ENCODE results near the gene UHMK1. TPM values are rescaled to one million over a fixed set of nuclear protein-coding genes. Genes with fewer than 3 reads are reported as not detected.

Gene UHMK1
- total RNA-seq, 1 experiment from 2014 or later = 75.1 TPM

DNA sequence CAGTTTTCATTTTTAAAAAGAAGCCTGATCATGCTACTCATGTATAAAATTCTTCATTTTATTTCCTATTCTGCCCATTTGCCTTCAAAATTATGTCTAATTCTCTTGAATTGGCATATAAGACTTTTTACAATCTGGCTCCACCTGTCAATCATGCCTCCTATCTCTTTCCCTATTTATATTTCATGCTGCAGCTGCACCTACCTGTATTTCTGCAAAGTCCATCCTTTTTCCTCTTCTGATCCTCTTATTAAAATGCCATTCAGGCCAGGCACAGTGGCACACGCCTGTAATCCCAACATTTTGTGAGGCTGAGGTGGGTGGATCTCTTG is 33.3 kb downstream of the UHMK1 start:
- CTCF ChIA-PET = no interaction called here
- no peaks in the 10 kb centered on the region for H3K9me2 ChIP-seq (ENCODE audit: insufficient read depth)

More for the DNA sequence above, 33.3 kb downstream of the UHMK1 start:
- Histone ChIP-seq H3K4me1 (ENCODE audit: control insufficient read depth in 1 of 2, insufficient read depth in 2 of 2, low read length in 2 of 2) (peaks cover 0 to 7% of the 10 kb centered on the region in 2 experiments; a peak in 1 of 4 replicates), H3K9ac (ENCODE audit: low read length) (no peak overlapping the region), H3K36me3 (ENCODE audit: control insufficient read depth in 1 of 2, insufficient read depth in 2 of 2, low read length in 2 of 2) (peaks cover 3 to 10% of the 10 kb centered on the region in 2 experiments; a peak in 2 of 4 replicates), H4K20me1 (ENCODE audit: insufficient read depth) (no peaks in the 10 kb centered on the region), H2AFZ (ENCODE audit: low read depth, low read length, poor library complexity, severe bottlenecking) (no peak overlapping the region), H3K79me2 (ENCODE audit: insufficient read depth, low read length) (peaks cover 7% of the 10 kb centered on the region), H3K9me3 (ENCODE audit: control insufficient read depth in 1 of 2, insufficient read depth in 1 of 2, low read depth in 1 of 2, low read length in 2 of 2) (no peaks in the 10 kb centered on the region), H3K27me3 (ENCODE audit: insufficient read depth, low read length) (no peaks in the 10 kb centered on the region), H3K27ac (ENCODE audit: low read depth, low read length) (no peak overlapping the region), H3K4me2 (ENCODE audit: low read length) (no peak overlapping the region), H3K4me3 (replicated peaks in 1 of 2; ENCODE audit: low read depth in 1 of 2, low read length in 2 of 2) (no peak overlapping the region)
- DNase-seq (ENCODE audit: low read depth, low spot score) (no peak), ATAC-seq (no peak)
- TF ChIP-seq SRF (IDR thresholded peaks at IDR 0.05; ENCODE audit: low read depth) (no peak), YY1 (IDR thresholded peaks at IDR 0.05; ENCODE audit: extremely low read depth, insufficient replicate concordance, low read depth, low read length) (no peak), CEBPB (IDR thresholded peaks at IDR 0.05; ENCODE audit: low read depth) (no peak), ZFX (IDR thresholded peaks at IDR 0.05) (no peak), JUND (IDR thresholded peaks at IDR 0.05) (no peak), ZNF274 (IDR thresholded peaks at IDR 0.05; ENCODE audit: low read depth, low read length) (no peak), SIN3A (IDR thresholded peaks at IDR 0.05; ENCODE audit: low read depth) (no peak), POLR2A (IDR thresholded peaks at IDR 0.05; ENCODE audit: borderline replicate concordance, extremely low read depth, insufficient read depth, insufficient read length) (no peak), RAD21 (IDR thresholded peaks at IDR 0.05; ENCODE audit: low read depth) (no peak), CBX3 (IDR thresholded peaks at IDR 0.05; ENCODE audit: low read depth) (no peak), FOSL1 (IDR thresholded peaks at IDR 0.05; ENCODE audit: low read depth) (no peak), POLR2AphosphoS5 (IDR thresholded peaks at IDR 0.05; ENCODE audit: low read depth, low read length) (no peak), ELF1 (IDR thresholded peaks at IDR 0.05; ENCODE audit: borderline replicate concordance, low read depth) (no peak), SP1 (IDR thresholded peaks at IDR 0.05; ENCODE audit: low read depth) (no peak), TCF7L2 (IDR thresholded peaks at IDR 0.05; ENCODE audit: borderline replicate concordance, extremely low read depth, insufficient read depth, insufficient read length) (no peak)
- TF ChIP-seq, protein P1, sequence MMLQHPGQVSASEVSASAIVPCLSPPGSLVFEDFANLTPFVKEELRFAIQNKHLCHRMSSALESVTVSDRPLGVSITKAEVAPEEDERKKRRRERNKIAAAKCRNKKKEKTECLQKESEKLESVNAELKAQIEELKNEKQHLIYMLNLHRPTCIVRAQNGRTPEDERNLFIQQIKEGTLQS (IDR thresholded peaks at IDR 0.05) = no peak
- TF ChIP-seq, protein P2, sequence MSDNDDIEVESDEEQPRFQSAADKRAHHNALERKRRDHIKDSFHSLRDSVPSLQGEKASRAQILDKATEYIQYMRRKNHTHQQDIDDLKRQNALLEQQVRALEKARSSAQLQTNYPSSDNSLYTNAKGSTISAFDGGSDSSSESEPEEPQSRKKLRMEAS (IDR thresholded peaks at IDR 0.05) = no peak
- TF ChIP-seq, protein P3, sequence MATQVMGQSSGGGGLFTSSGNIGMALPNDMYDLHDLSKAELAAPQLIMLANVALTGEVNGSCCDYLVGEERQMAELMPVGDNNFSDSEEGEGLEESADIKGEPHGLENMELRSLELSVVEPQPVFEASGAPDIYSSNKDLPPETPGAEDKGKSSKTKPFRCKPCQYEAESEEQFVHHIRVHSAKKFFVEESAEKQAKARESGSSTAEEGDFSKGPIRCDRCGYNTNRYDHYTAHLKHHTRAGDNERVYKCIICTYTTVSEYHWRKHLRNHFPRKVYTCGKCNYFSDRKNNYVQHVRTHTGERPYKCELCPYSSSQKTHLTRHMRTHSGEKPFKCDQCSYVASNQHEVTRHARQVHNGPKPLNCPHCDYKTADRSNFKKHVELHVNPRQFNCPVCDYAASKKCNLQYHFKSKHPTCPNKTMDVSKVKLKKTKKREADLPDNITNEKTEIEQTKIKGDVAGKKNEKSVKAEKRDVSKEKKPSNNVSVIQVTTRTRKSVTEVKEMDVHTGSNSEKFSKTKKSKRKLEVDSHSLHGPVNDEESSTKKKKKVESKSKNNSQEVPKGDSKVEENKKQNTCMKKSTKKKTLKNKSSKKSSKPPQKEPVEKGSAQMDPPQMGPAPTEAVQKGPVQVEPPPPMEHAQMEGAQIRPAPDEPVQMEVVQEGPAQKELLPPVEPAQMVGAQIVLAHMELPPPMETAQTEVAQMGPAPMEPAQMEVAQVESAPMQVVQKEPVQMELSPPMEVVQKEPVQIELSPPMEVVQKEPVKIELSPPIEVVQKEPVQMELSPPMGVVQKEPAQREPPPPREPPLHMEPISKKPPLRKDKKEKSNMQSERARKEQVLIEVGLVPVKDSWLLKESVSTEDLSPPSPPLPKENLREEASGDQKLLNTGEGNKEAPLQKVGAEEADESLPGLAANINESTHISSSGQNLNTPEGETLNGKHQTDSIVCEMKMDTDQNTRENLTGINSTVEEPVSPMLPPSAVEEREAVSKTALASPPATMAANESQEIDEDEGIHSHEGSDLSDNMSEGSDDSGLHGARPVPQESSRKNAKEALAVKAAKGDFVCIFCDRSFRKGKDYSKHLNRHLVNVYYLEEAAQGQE (IDR thresholded peaks at IDR 0.05; ENCODE audit: low read depth) = no peak
- TF ChIP-seq, protein P4, sequence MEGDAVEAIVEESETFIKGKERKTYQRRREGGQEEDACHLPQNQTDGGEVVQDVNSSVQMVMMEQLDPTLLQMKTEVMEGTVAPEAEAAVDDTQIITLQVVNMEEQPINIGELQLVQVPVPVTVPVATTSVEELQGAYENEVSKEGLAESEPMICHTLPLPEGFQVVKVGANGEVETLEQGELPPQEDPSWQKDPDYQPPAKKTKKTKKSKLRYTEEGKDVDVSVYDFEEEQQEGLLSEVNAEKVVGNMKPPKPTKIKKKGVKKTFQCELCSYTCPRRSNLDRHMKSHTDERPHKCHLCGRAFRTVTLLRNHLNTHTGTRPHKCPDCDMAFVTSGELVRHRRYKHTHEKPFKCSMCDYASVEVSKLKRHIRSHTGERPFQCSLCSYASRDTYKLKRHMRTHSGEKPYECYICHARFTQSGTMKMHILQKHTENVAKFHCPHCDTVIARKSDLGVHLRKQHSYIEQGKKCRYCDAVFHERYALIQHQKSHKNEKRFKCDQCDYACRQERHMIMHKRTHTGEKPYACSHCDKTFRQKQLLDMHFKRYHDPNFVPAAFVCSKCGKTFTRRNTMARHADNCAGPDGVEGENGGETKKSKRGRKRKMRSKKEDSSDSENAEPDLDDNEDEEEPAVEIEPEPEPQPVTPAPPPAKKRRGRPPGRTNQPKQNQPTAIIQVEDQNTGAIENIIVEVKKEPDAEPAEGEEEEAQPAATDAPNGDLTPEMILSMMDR (IDR thresholded peaks at IDR 0.05 in 2 of 3, conservative IDR thresholded peaks at IDR 0.05 in 1 of 3; ENCODE audit: borderline replicate concordance in 1 of 3, insufficient read depth in 1 of 3, low read depth in 2 of 3, low read length in 2 of 3) = no peak
- intact Hi-C loops (cut with micrococcal nuclease) = no loop called here
- ChIA-PET RAD21 (ENCODE audit: low non-redundant PET in 1 of 2, low total read pairs in 2 of 2, uncharacterized antibody in 2 of 2, unreplicated experiment in 2 of 2) (no interaction called here), POLR2A (no interaction called here)
- BruUV-seq (replicated peaks) = no TSS peak

Measured in HCT116 (cell line).